Peyer's patch (tissue), 4 donors: ENCODE data around the gene THAP3.

Experiments used
- CTCF ChIP-seq, 6 experiments: fragments of 450-650 bp in 4 of 6; fragments of 200-600 bp in 2 of 6; sonication (generic) in 1 of 6; IDR thresholded peaks; one replicate each; pipeline ENCODE4 v1.5.1; 2017 to 2019; ENCODE audit warnings: antibody characterized with exemption in 6 of 6, mild to moderate bottlenecking in 3 of 6, moderate library complexity in 1 of 6
- POLR2A ChIP-seq, 2 donors: fragments of 450-650 bp; IDR thresholded peaks; one replicate each; pipeline ENCODE4 v1.5.1; 2017; ENCODE audit warnings: antibody characterized with exemption in 2 of 2, mild to moderate bottlenecking in 2 of 2, moderate library complexity in 2 of 2

- no peak for TF ChIP-seq CTCF (IDR thresholded peaks at IDR 0.05)
- TF ChIP-seq POLR2A (IDR thresholded peaks at IDR 0.05) = no peak
Observed at GRCh38 chr1:6635161-6635909, 10.7 kb downstream of the THAP3 start.
